IPS-NIHi7 (cell line): ENCODE measurements around the gene TMTC2.

Experiments used
- DNase-seq: peaks from one replicate; pipeline ENCODE4 v3.0.0; 2012; ENCODE audit warnings: mixed read lengths; ENCODE audit errors: extremely low spot score

TMTC2 gene

GRCh38 chr12:83132360-83132759 is 445.7 kb downstream of the TMTC2 start:
- no peak for DNase-seq

GRCh38 chr12:83136411-83136810 is 449.7 kb downstream of the TMTC2 start:
- DNase-seq, result no peak

- no peak for DNase-seq
Measured at GRCh38 chr12:83140135-83140534, 453.4 kb downstream of the TMTC2 start.

- no peak for DNase-seq
Measured at GRCh38 chr12:83141460-83141994, 454.8 kb downstream of the TMTC2 start.

- DNase-seq, result no peak
Measured at GRCh38 chr12:83142914-83143313, 456.2 kb downstream of the TMTC2 start.

GRCh38 chr12:83143950-83144349 is 457.2 kb downstream of the TMTC2 start:
- DNase-seq, result no peak

- no peak for DNase-seq
Measured at GRCh38 chr12:83145325-83145840, 458.7 kb downstream of the TMTC2 start.

- no peak for DNase-seq
Measured at GRCh38 chr12:83147341-83147740, 460.6 kb downstream of the TMTC2 start.

GRCh38 chr12:83149987-83150386 is 463.3 kb downstream of the TMTC2 start:
- DNase-seq, result no peak

- DNase-seq, result no peak
Measured at GRCh38 chr12:83150465-83151189, 463.9 kb downstream of the TMTC2 start.

- no peak for DNase-seq
Measured at GRCh38 chr12:83153177-83153576, 466.5 kb downstream of the TMTC2 start.

GRCh38 chr12:83156815-83157214 is 470.1 kb downstream of the TMTC2 start:
- DNase-seq, result no peak

- DNase-seq, result no peak
Measured at GRCh38 chr12:83157604-83158003, 470.9 kb downstream of the TMTC2 start.

GRCh38 chr12:83158613-83159207 is 472.0 kb downstream of the TMTC2 start:
- no peak for DNase-seq

- DNase-seq, result no peak
Measured at GRCh38 chr12:83161456-83161855, 474.8 kb downstream of the TMTC2 start.

GRCh38 chr12:83168751-83169150 is 482.0 kb downstream of the TMTC2 start:
- no peak for DNase-seq

GRCh38 chr12:83172441-83172840 is 485.7 kb downstream of the TMTC2 start:
- DNase-seq, result no peak

- no peak for DNase-seq
Measured at GRCh38 chr12:83172866-83173649, 486.4 kb downstream of the TMTC2 start.

GRCh38 chr12:83179999-83180398 is 493.3 kb downstream of the TMTC2 start:
- no peak for DNase-seq

- no peak for DNase-seq
Measured at GRCh38 chr12:83181074-83181473, 494.4 kb downstream of the TMTC2 start.

- no peak for DNase-seq
Measured at GRCh38 chr12:83183132-83183531, 496.4 kb downstream of the TMTC2 start.
